Measurements from ENCODE around the gene MTHFD2. TPM values are rescaled to one million over a fixed set of nuclear protein-coding genes. Genes with fewer than 3 reads are reported as not detected.

MTHFD2 gene
- total and polyA plus RNA-seq, 2 donors (not counting 3 experiments of a cell fraction or from before 2014, with no cell fraction given): 25.6 to 83.2 TPM

DNA sequence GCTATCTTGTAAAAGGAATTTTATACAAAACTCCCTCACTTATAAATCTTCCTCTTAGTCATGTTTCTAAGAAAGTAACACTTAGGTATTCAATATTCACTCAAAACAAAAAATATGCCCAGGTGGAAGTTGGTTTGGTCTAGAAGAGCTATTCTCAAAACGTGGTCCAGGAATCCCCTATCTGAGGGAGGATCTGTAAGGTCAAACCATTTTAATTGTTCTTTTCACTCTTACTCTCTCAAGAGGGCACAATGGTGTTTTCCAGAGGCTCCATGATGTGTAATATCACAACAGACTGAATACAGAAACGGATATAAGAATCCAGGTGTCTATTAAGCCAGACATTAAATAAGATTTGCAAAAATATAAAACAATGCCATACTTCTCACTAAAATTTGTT is 29.7 kb upstream of the MTHFD2 start:
- Histone ChIP-seq H3K79me2 (ENCODE audit: control insufficient read depth, insufficient read depth, low read length) (peaks cover 26% of the 10 kb centered on the region), H3K27me3 (ENCODE audit: control insufficient read depth in 2 of 2, insufficient read depth in 2 of 2, low read length in 2 of 2) (no peaks in the 10 kb centered on the region), H4K20me1 (replicated peaks; ENCODE audit: control insufficient read depth, extremely low read depth, insufficient read depth, low read length) (peaks cover 6% of the 10 kb centered on the region), H3K36me3 (ENCODE audit: control insufficient read depth in 2 of 2, extremely low read depth in 1 of 2, insufficient read depth in 2 of 2, low read length in 2 of 2) (peaks cover 15 to 22% of the 10 kb centered on the region in 2 experiments), H3K9ac (replicated peaks; ENCODE audit: extremely low read depth, insufficient read depth, low read length) (no peak overlapping the region), H3K27ac (ENCODE audit: insufficient read depth, low read depth, low read length) (no peak overlapping the region), H3K9me1 (replicated peaks; ENCODE audit: control insufficient read depth, extremely low read depth, insufficient read depth, low read length) (no peaks in the 10 kb centered on the region), H3K9me3 (replicated peaks; ENCODE audit: control insufficient read depth, insufficient read depth, low read length) (no peaks in the 10 kb centered on the region), H3K4me2 (ENCODE audit: insufficient read depth, low read length) (no peak overlapping the region), H3K4me3 (replicated peaks in 1 of 3; ENCODE audit: insufficient read depth in 1 of 3, low read depth in 1 of 3, low read length in 3 of 3) (no peak overlapping the region), H3K4me1 (ENCODE audit: control insufficient read depth, extremely low read depth, insufficient read depth, low read length) (no peaks in the 10 kb centered on the region), H2AFZ (ENCODE audit: low read depth, low read length) (no peak overlapping the region)
- ChIA-PET POLR2A (no interaction called here), CTCF (interaction anchor here (2.0 kb wide), 1 partner anchor 10 kb away, joined by 8 read pairs; the partner anchor contains the start of gene MOB1A)
- dilution Hi-C loops (cut with MboI; ENCODE audit: extremely low pct_ligation_motif_present, low sequenced_read_pairs): no loop called here
- TF ChIP-seq POLR2AphosphoS5 (IDR thresholded peaks at IDR 0.05; ENCODE audit: insufficient read depth, low read depth, low read length): no peak
- TF ChIP-seq, protein P1, sequence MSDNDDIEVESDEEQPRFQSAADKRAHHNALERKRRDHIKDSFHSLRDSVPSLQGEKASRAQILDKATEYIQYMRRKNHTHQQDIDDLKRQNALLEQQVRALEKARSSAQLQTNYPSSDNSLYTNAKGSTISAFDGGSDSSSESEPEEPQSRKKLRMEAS (IDR thresholded peaks at IDR 0.05; ENCODE audit: insufficient read depth, insufficient read length): no peak
- no peak for TF ChIP-seq GATA2 (IDR thresholded peaks at IDR 0.05; ENCODE audit: insufficient read depth, insufficient read length, low read depth, low read length)
- no peak for TF ChIP-seq POLR2A (IDR thresholded peaks at IDR 0.05; ENCODE audit: low read depth, low read length)
- no peak for TF ChIP-seq MYC (IDR thresholded peaks at IDR 0.05; ENCODE audit: low read depth, low read length)
- no peak for TF ChIP-seq FOS (IDR thresholded peaks at IDR 0.05; ENCODE audit: borderline replicate concordance, insufficient read depth, low read length)
- TF ChIP-seq EZH2 (IDR thresholded peaks at IDR 0.05; ENCODE audit: borderline replicate concordance, low read depth, low read length, severe bottlenecking): no peak
- no peak for TF ChIP-seq JUN (IDR thresholded peaks at IDR 0.05; ENCODE audit: borderline replicate concordance, insufficient read depth, insufficient read length, low read depth)
- TF ChIP-seq, protein P2, sequence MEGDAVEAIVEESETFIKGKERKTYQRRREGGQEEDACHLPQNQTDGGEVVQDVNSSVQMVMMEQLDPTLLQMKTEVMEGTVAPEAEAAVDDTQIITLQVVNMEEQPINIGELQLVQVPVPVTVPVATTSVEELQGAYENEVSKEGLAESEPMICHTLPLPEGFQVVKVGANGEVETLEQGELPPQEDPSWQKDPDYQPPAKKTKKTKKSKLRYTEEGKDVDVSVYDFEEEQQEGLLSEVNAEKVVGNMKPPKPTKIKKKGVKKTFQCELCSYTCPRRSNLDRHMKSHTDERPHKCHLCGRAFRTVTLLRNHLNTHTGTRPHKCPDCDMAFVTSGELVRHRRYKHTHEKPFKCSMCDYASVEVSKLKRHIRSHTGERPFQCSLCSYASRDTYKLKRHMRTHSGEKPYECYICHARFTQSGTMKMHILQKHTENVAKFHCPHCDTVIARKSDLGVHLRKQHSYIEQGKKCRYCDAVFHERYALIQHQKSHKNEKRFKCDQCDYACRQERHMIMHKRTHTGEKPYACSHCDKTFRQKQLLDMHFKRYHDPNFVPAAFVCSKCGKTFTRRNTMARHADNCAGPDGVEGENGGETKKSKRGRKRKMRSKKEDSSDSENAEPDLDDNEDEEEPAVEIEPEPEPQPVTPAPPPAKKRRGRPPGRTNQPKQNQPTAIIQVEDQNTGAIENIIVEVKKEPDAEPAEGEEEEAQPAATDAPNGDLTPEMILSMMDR (IDR thresholded peaks at IDR 0.05; ENCODE audit: extremely low read depth in 1 of 2, insufficient read depth in 1 of 2, low read depth in 1 of 2, low read length in 2 of 2): no peak
- intact Hi-C loops (cut with micrococcal nuclease): no loop called here
- FAIRE-seq (no peak), DNase-seq (ENCODE audit: low read depth, low spot score) (no peak)
- BruUV-seq (replicated peaks): no TSS peak

Measured in endothelial cell of umbilical vein (primary cell).